Sigmoid colon (tissue), 4 donors: Measurements from ENCODE around the gene TMEM132D.

Source experiments
- POLR2A ChIP-seq, 2 donors: fragments of 450-650 bp; IDR thresholded peaks; one replicate each; pipeline ENCODE4 v1.6.1; 2016; ENCODE audit warnings: antibody characterized with exemption in 2 of 2, mild to moderate bottlenecking in 2 of 2, moderate library complexity in 2 of 2
- POLR2AphosphoS5 ChIP-seq, 4 donors: sonication (generic); formaldehyde crosslinking; IDR thresholded peaks; one replicate each; pipeline ENCODE4 v1.6.1; 2017; ENCODE audit warnings: antibody characterized with exemption in 4 of 4
- TF ChIP-seq, protein P1 (sequence below), 4 experiments: fragments of 450-650 bp in 3 of 4; fragments of 200-600 bp in 1 of 4; IDR thresholded peaks; one replicate each; pipeline ENCODE4 v1.5.1; 2016 to 2019; ENCODE audit warnings: antibody characterized with exemption in 4 of 4, mild to moderate bottlenecking in 3 of 4, moderate library complexity in 2 of 4

DNA sequence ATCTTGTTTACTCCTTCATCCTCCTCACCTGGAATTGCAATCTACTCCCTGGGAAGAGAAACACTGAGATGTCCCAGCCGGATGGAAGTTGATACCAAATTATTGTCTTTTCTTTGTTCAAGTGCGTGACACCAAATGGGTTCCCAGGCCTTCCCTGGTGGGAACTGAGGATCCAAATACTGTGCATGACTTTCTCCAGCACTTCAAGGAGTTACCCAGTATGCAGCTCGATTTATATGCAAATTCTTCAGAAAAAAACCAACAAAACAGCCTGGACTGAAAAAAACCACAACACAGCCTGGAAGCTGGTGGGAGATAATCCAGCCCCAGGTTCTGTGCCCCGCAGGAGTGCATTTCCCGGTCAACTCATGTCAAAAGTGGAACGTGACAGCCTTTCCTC lies 740.0 kb downstream of the TMEM132D start:
- TF ChIP-seq, protein P1, sequence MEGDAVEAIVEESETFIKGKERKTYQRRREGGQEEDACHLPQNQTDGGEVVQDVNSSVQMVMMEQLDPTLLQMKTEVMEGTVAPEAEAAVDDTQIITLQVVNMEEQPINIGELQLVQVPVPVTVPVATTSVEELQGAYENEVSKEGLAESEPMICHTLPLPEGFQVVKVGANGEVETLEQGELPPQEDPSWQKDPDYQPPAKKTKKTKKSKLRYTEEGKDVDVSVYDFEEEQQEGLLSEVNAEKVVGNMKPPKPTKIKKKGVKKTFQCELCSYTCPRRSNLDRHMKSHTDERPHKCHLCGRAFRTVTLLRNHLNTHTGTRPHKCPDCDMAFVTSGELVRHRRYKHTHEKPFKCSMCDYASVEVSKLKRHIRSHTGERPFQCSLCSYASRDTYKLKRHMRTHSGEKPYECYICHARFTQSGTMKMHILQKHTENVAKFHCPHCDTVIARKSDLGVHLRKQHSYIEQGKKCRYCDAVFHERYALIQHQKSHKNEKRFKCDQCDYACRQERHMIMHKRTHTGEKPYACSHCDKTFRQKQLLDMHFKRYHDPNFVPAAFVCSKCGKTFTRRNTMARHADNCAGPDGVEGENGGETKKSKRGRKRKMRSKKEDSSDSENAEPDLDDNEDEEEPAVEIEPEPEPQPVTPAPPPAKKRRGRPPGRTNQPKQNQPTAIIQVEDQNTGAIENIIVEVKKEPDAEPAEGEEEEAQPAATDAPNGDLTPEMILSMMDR (IDR thresholded peaks at IDR 0.05), result no peak
- TF ChIP-seq POLR2AphosphoS5 (IDR thresholded peaks at IDR 0.05) (no peak), POLR2A (IDR thresholded peaks at IDR 0.05) (no peak)
